Activated naive CD4-positive, alpha-beta T cell treated with anti-CD3 and anti-CD28 coated beads, Interleukin-2, amount 10 ng/mL, durations not matched to agents 7 days and 5 days (primary cell): Measurements from ENCODE around the gene EPHA2.
"Not testable (repeated sequence)": the region's sequence is repeated elsewhere in the genome, so short reads cannot be mapped to it uniquely, and the experiment has no call there.

Source experiments
- CTCF ChIA-PET: fragments of 350-600 bp; sonication (Branson Sonifier 250); formaldehyde crosslinking; loops from one replicate; lab custom pipeline; 2021; ENCODE audit warnings: antibody characterized with exemption; lab: Charles Lee
- DNase-seq: peaks from one replicate; pipeline ENCODE4 v3.0.0-alpha.2; 2020
- H3K27ac Mint-ChIP-seq: one replicate; pipeline ENCODE4 v1.8.0; 2021; ENCODE audit warnings: mild to moderate bottlenecking, moderate library complexity, mixed read lengths
- H3K27me3 Mint-ChIP-seq: one replicate; pipeline ENCODE4 v1.8.0; 2021; ENCODE audit warnings: mild to moderate bottlenecking, mixed read lengths
- H3K36me3 Mint-ChIP-seq: one replicate; pipeline ENCODE4 v1.8.0; 2021; ENCODE audit warnings: mixed read lengths
- H3K4me1 Mint-ChIP-seq: one replicate; pipeline ENCODE4 v1.8.0; 2021; ENCODE audit warnings: mixed read lengths
- H3K4me3 Mint-ChIP-seq: one replicate; pipeline ENCODE4 v1.8.0; 2021; ENCODE audit warnings: mild to moderate bottlenecking, moderate library complexity, mixed read lengths
- H3K9me3 Mint-ChIP-seq: one replicate; pipeline ENCODE4 v1.8.0; 2021; ENCODE audit warnings: mixed read lengths

Gene EPHA2

DNA sequence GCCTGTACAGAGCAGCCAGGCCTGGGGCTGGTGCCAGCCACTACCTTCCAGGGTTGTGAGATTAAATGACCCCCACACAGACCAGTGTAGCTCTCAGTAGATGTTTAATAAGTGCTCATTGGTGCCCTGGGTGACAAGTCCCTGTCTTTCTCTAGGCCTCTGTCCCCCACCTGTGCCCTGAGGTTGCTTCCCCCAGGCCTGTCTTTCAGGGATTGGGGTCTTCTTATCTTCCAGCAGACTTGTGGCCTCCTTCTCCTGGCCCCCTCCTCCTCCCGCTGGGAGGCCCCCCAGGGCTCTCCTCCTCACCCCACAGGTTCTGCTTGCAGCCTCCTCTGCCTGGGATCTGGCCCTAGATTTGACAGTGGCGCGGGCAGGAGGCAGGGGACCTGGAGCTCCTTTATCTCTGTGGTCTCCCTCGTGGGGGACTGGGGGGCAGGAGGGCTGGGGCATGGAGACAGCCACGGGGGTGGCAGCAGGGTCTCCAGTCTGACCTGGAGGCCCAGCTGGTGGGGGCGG is 40.3 kb downstream of the EPHA2 start:
- CTCF ChIA-PET: interaction anchor here (0.9 kb wide), 1 partner anchor 37 kb away, joined by 3 read pairs; no protein-coding TSS in a partner anchor
- DNase-seq: no peak
- Mint-ChIP-seq H3K27me3 (peaks cover 21% of the 10 kb centered on the region), H3K36me3 (no peaks in the 10 kb centered on the region), H3K27ac (no peak overlapping the region), H3K4me1 (no peaks in the 10 kb centered on the region), H3K9me3 (no peaks in the 10 kb centered on the region), H3K4me3 (no peak overlapping the region)

DNA sequence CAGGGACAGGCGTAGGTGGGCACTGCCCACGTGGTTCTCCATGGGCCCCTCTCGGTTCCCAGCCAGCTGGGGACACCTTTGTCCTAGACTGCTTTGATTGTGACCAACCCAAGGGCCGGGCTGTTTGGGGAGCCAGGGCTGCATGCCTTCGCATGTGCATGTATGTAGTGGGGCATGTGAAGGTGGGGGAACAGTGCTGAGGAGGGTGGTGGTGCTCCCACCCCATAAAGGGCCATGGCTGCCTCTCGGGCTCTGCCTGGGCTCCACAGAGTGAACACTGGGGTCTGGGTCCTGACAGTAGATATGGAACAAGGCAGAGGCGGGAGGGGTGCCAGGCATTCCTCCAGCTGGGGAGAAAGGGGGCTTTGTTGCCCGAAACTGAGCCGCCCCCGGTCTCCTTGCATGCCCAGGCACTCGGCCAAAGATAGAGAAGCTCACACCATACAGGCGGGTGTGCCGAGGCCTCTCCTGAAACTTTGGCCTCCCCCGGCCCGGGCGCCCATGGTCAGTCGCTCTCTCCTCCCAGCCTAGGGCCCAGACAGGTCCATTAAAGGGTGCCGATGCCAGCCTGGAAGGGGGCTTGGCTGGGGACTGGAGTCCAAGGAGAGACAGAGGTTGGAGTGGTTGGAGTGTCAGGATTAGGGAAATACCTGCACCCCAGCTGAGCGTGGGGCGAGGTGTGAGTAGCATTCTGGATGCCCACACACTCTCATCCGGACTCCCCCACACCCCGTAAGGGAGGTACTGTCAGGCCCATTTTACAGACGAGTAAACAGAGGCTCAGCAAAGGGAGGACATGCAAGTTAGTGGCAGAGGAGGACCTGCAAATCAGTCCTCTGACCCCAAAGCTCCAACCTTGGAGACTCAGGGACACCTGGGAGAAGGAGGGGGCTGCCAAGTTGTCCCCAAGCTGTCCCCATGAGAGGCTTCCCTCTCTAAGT is 41.1 kb downstream of the EPHA2 start:
- CTCF ChIA-PET: interaction anchor here (0.9 kb wide), 1 partner anchor 36 kb away, joined by 3 read pairs; no protein-coding TSS in a partner anchor
- Mint-ChIP-seq H3K9me3 (no peaks in the 10 kb centered on the region), H3K4me1 (no peaks in the 10 kb centered on the region), H3K27ac (no peak overlapping the region), H3K36me3 (no peaks in the 10 kb centered on the region), H3K4me3 (no peak overlapping the region), H3K27me3 (peaks cover 17% of the 10 kb centered on the region)
- DNase-seq: no peak

DNA sequence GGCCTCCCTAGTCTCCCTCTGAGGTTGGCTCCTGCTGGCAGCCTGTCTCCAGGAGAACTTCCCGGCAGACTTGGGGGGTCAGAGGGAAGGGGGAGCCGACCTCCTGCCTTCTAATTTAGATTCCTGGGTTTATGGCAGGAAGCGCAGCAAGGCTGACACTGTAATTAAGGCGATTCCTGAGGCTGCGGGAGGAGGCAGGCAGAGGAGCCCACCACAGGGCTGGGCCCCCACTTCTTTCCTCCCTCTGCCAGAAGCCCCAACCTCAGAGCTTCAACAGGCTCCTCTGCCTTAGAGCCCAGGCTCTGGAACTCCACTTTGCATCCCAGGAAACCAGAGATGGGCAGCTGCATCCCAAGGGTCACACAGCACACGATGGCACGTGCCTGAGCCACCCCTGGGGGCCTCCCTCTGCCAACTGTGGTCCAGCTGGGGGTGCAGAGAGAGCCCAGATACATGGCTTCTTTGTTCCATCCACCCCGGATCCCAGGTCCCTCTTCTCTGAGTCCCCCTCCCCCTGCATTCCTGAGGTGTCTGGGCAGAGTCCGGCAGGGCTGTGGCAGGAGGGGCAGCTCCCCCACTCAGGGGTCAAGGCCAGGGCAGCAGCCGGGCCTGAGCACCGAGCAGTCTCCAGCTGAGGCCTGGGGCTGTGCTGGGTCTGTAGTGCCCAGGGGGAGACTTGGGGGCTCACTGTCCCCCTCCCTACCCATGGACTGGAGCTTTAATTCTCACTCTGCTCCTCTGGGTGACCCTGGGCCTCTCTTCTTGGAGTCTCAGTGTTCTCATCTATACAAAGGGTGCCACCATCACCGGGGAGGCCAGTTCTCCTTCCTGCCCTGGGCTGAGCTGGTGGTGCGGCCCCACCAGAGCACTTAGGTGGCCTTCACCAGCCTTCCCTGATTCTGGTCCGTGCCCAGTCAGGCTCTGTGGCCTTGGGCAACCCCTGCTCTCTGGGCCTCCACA is 43.0 kb downstream of the EPHA2 start:
- H3K4me1 Mint-ChIP-seq: no peaks in the 10 kb centered on the region
- H3K27me3 Mint-ChIP-seq: peaks cover 30% of the 10 kb centered on the region
- CTCF ChIA-PET: interaction anchor here (1.2 kb wide), 1 partner anchor 38 kb away, joined by 4 read pairs; no protein-coding TSS in a partner anchor
- H3K27ac Mint-ChIP-seq: no peak overlapping the region
- no peaks in the 10 kb centered on the region for H3K36me3 Mint-ChIP-seq
- no peak for DNase-seq
- peaks cover 5% of the 10 kb centered on the region for H3K9me3 Mint-ChIP-seq
- no peak overlapping the region for H3K4me3 Mint-ChIP-seq

DNA sequence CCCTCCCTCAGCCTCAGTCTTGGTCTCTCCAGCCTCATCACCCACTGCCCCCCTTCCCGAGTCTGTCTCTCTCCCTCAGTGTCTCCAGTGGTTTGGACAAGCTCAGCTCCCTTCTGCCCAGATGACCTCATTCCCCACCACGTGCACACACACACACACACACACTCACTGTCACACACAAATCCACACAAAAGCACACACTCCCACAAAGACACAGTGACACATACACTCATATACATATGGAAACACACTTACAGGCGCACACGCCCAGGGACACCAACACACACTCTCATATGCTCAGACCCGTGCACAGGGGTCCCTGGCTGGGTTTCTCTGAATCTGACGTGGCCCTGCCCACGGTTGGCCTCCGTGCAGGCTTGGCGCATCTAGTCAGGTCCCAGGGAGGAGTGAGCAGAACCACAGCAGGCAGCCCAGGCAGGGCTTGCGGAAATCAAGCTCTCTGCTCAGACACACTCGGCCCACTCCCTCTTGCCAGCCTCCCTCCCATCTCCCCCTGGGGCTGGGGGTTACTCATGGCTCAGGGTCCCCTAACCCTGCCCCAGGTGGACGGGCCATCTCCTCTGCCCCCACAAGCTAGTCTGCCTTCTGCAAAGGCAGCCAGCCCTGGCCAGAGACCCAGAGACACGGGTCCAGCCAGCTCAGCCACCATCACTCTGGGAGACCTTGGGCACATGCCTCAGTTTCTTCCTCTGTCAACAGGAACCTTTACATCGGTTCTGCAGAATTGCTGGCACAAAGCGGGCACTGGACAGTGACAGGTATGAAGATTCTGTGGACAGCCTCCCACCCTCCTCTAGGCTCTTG is 43.9 kb downstream of the EPHA2 start:
- H3K4me1 Mint-ChIP-seq: no peaks in the 10 kb centered on the region
- H3K4me3 Mint-ChIP-seq: no peak overlapping the region
- H3K36me3 Mint-ChIP-seq: no peaks in the 10 kb centered on the region
- no peak for DNase-seq
- peaks cover 32% of the 10 kb centered on the region for H3K27me3 Mint-ChIP-seq
- peaks cover 7% of the 10 kb centered on the region for H3K9me3 Mint-ChIP-seq
- CTCF ChIA-PET: interaction anchor here (1.2 kb wide), 1 partner anchor 37 kb away, joined by 4 read pairs; no protein-coding TSS in a partner anchor
- H3K27ac Mint-ChIP-seq: no peak overlapping the region

DNA sequence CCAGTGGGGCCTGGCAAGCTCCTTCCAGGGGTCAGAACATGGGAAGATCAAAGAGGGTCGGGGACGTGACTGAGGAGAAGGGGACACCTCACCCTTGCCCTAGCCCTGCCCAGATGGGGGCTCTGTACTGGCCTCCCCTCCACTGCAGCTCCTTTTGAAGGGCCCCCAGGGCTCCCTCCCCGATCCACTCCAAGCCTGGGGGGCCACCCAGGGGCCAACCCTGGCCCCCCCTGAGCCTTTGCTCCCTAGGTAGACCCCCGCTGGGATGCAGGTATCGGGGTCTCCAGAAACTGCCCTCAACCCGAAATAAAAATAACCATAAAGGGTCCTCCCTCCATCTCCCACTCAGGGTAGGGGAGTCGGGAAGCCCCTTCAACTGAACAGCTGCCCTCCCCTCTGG is 45.0 kb downstream of the EPHA2 start:
- CTCF ChIA-PET: interaction anchor here (1.5 kb wide), 1 partner anchor 32 kb away, joined by 4 read pairs; no protein-coding TSS in a partner anchor
- no peaks in the 10 kb centered on the region for H3K4me1 Mint-ChIP-seq
- H3K9me3 Mint-ChIP-seq: peaks cover 7% of the 10 kb centered on the region
- no peak overlapping the region for H3K27ac Mint-ChIP-seq
- peaks cover 38% of the 10 kb centered on the region for H3K27me3 Mint-ChIP-seq
- H3K36me3 Mint-ChIP-seq: no peaks in the 10 kb centered on the region
- no peak for DNase-seq
- H3K4me3 Mint-ChIP-seq: no peak overlapping the region

DNA sequence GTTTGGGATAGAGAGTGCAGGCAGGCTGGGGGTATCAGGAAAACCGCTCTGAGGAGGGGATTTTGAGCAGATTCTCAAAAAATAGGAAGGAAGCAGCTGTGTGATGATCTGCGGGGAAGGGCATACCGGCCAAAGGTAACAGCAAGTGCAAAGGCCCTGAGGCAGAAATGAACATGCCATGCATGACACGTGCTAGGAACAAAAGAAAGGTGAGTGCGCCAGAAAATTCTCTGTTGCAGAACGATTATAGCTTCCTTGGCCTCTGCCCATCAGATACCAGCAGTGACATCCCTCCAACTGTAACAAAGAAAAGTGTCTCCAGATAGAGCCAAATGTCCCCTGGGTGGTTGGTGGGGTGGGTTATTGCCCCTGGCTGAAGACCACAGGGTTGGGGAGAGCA is 45.4 kb downstream of the EPHA2 start:
- no peak overlapping the region for H3K4me3 Mint-ChIP-seq
- DNase-seq: no peak
- H3K36me3 Mint-ChIP-seq: no peaks in the 10 kb centered on the region
- no peaks in the 10 kb centered on the region for H3K4me1 Mint-ChIP-seq
- H3K27me3 Mint-ChIP-seq: peaks cover 38% of the 10 kb centered on the region
- H3K9me3 Mint-ChIP-seq: peaks cover 7% of the 10 kb centered on the region
- no peak overlapping the region for H3K27ac Mint-ChIP-seq
- CTCF ChIA-PET: interaction anchor here (1.5 kb wide), 1 partner anchor 32 kb away, joined by 4 read pairs; no protein-coding TSS in a partner anchor

DNA sequence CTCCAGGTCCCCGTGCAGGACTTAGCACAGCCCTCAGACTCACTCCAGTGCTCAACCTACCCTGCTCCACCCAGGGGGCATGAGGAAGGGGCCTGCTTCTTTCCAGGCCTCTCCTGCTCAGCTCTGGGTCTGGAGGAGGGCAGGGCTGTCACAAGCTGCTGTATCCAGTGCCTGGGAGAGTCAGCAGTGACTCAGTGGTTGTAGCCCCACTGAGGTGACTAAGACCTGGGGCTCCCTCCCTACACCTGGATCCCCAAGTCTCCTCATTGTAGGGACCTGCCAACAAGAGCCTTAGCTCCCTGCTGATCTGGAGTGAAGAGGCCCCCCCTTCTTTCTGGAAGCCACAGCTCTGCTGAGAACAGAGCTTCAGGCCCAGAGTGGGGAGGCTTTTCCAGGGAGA is 46.3 kb downstream of the EPHA2 start:
- no peak overlapping the region for H3K4me3 Mint-ChIP-seq
- CTCF ChIA-PET: interaction anchor here (1.5 kb wide), 1 partner anchor 31 kb away, joined by 4 read pairs; no protein-coding TSS in a partner anchor
- H3K4me1 Mint-ChIP-seq: no peaks in the 10 kb centered on the region
- no peak for DNase-seq
- peaks cover 7% of the 10 kb centered on the region for H3K9me3 Mint-ChIP-seq
- H3K27ac Mint-ChIP-seq: no peak overlapping the region
- peaks cover 38% of the 10 kb centered on the region for H3K27me3 Mint-ChIP-seq
- H3K36me3 Mint-ChIP-seq: no peaks in the 10 kb centered on the region

DNA sequence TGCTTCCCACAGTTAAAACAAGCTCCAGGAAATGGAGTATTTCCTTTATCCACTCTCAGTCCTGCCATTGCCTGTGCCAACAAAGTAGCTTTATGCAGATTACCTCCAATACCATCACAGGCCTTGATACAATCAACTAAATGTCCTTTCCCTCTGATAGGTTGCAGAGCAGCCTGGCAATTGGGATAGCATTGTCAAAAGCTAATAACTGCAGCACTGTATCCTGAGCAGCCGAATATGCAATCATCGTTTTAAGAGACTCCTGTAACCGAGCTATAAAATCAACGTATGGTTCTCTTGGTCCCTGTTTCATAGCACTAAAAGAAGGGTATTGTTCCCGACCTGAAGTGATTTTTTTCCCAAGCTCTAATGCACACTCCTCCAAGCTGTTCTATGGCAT is 48.8 kb downstream of the EPHA2 start:
- H3K4me1 Mint-ChIP-seq, DNase-seq, H3K4me3 Mint-ChIP-seq, H3K36me3 Mint-ChIP-seq, CTCF ChIA-PET, H3K27ac Mint-ChIP-seq: not testable (repeated sequence)
- H3K9me3 Mint-ChIP-seq: peaks cover 10% of the 10 kb centered on the region
- peaks cover 34% of the 10 kb centered on the region for H3K27me3 Mint-ChIP-seq

DNA sequence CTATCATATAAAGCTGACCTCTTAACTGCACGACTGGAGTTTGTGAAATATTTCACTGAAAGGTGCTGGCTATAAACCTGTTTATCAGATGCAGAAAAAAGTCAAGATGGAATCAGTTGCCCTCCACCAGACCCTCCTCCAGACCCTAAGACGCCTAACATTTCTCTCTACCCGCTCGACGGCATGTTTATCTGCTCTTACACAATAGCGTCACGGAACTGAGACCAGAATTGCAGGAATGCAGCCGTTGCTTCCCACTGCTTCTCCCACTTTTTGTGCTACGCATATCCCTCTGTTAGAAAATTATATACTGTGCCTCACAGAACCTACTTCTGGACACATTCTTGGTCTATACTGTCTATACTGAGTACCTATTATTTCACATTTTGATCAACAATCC is 54.2 kb downstream of the EPHA2 start:
- CTCF ChIA-PET: interaction anchor here (0.8 kb wide), 1 partner anchor 85 kb away, joined by 3 read pairs; no protein-coding TSS in a partner anchor
- Mint-ChIP-seq H3K4me3 (no peak overlapping the region), H3K4me1 (no peaks in the 10 kb centered on the region), H3K27ac (no peak overlapping the region), H3K9me3 (peaks cover 4% of the 10 kb centered on the region), H3K27me3 (peaks cover 23% of the 10 kb centered on the region), H3K36me3 (no peaks in the 10 kb centered on the region)
- DNase-seq: no peak

DNA sequence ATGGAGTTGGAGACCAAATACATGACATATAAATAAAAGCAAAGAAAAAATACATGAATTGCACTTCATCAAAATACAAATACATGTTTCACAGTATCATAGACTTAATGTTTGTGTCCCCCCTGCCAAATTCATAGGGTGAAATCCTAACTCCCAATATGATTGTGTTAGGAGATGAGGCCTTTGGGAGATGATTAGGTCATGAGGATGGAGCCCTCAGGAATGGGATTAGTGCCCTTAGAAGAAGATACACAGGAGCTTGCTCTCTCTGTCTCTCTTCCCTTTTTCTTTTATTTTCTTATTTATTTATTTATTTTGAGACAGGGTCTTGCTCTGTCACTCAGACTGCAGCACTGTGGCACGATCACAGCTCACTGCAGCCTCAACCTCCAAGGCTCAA is 56.5 kb downstream of the EPHA2 start:
- H3K4me3 Mint-ChIP-seq: no peak overlapping the region
- H3K4me1 Mint-ChIP-seq: no peaks in the 10 kb centered on the region
- CTCF ChIA-PET: interaction anchor here (1.3 to 1.7 kb wide), 2 partner anchors 20 to 88 kb away, joined by 3 to 5 read pairs; no protein-coding TSS in a partner anchor

DNA sequence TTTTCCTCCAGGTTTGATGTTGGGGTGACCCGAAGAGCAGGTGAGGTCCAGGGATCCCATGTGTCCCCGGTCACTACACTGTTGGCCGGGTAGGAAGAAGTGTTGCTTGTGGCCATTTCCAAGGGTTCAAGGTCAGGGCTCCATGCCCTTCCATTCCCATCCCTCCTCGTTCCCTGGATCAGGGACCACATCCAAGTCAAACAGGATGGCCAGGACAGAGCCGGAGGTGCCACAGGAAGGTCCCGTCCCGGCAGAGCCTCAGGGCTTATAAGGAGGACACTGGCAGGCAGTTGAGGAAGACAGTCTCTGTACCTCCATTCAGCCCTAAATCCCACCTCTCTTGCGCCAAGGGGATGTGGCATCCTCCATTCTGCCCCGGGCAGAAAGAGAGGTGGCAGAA is 60.4 kb downstream of the EPHA2 start:
- H3K27me3 Mint-ChIP-seq: peaks cover 52% of the 10 kb centered on the region
- DNase-seq: no peak
- no peaks in the 10 kb centered on the region for H3K36me3 Mint-ChIP-seq
- CTCF ChIA-PET: no interaction called here
- no peak overlapping the region for H3K4me3 Mint-ChIP-seq
- no peaks in the 10 kb centered on the region for H3K4me1 Mint-ChIP-seq
- no peak overlapping the region for H3K27ac Mint-ChIP-seq
- no peaks in the 10 kb centered on the region for H3K9me3 Mint-ChIP-seq

More for the DNA sequence above, 56.5 kb downstream of the EPHA2 start:
- peaks cover 4% of the 10 kb centered on the region for H3K9me3 Mint-ChIP-seq
- H3K27ac Mint-ChIP-seq: no peak overlapping the region
- H3K27me3 Mint-ChIP-seq: peaks cover 40% of the 10 kb centered on the region
- no peak for DNase-seq
- no peaks in the 10 kb centered on the region for H3K36me3 Mint-ChIP-seq

DNA sequence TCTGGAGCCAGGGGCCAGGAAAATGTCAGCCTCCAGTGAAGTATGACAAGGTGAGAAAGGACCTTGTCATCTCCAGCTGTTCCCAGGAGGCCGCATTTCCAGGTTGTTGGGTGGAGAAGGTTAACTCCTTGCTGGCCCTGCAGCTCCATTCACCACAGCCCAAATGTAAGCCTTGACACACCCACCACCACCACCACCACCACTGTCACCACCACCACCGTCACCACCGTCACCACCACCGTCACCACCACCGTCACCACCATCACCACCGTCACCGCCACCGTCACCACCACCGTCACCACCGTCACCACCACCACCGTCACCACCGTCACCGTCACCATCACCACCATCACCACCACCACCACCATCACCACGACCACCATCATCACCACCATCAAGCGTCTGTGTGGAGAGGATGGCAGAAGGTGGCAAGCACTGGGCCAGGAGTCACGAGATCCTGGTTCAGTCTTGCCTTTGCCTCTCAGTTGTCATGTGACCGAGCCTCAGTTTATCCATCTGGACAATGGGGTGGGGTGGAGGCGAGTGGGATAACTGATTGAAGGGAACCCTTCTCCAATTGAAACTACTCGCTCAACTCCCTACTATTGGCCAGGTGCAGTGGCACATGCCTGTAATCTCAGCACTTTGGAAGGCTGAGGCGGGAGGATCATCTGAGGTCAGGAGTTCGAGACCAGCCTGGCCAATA is 61.3 kb downstream of the EPHA2 start:
- Mint-ChIP-seq H3K36me3 (no peaks in the 10 kb centered on the region), H3K27ac (no peak overlapping the region), H3K4me1 (no peaks in the 10 kb centered on the region), H3K4me3 (no peak overlapping the region), H3K9me3 (no peaks in the 10 kb centered on the region), H3K27me3 (peaks cover 54% of the 10 kb centered on the region)
- CTCF ChIA-PET: no interaction called here
- no peak for DNase-seq
